HepG2 (cell line): ENCODE measurements around the gene CCDC57. TPM values are rescaled to one million over a fixed set of nuclear protein-coding genes. Genes with fewer than 3 reads are reported as not detected.

Source experiments
- BRF2 ChIP-seq: sonication (generic); formaldehyde crosslinking; IDR thresholded peaks from 2 replicates; pipeline ENCODE4 v1.8.1; 2022; ENCODE audit warnings: mild to moderate bottlenecking, missing genetic modification reagents
- CHCHD3 ChIP-seq: sonication (generic); formaldehyde crosslinking; IDR thresholded peaks from 2 replicates; pipeline ENCODE4 v1.8.0; 2022; ENCODE audit warnings: mild to moderate bottlenecking, missing genetic modification reagents, moderate library complexity
- FOSL2 ChIP-seq: sonication (generic); formaldehyde crosslinking; IDR thresholded peaks from 2 replicates; pipeline ENCODE4 v1.4.0; 2020; ENCODE audit warnings: missing genetic modification reagents
- GTF2F1 ChIP-seq: fragments of 150-350 bp; IDR thresholded peaks from 2 replicates; pipeline ENCODE4 v1.6.1; 2014; ENCODE audit warnings: low read length
- GZF1 ChIP-seq: sonication (generic); formaldehyde crosslinking; IDR thresholded peaks from 2 replicates; pipeline ENCODE4 v1.5.1; 2020; ENCODE audit warnings: mild to moderate bottlenecking, missing genetic modification reagents
- HDAC1 ChIP-seq: sonication (generic); formaldehyde crosslinking; IDR thresholded peaks from 2 replicates; pipeline ENCODE4 v1.5.1; 2020; ENCODE audit warnings: mild to moderate bottlenecking, missing genetic modification reagents
- HMG20A ChIP-seq: IDR thresholded peaks from 2 replicates; pipeline ENCODE4 v1.6.1; 2016; ENCODE audit warnings: borderline replicate concordance
- KLF16 ChIP-seq, 2 experiments: sonication (generic) in 1 of 2; formaldehyde crosslinking in 1 of 2; IDR thresholded peaks; 2 replicates each; pipeline versions ENCODE4 v1.6.1 to v1.8.0; 2016 to 2023; ENCODE audit warnings: missing genetic modification reagents in 2 of 2, missing compliant biosample characterization in 1 of 2
- RNF219 ChIP-seq: sonication (generic); formaldehyde crosslinking; IDR thresholded peaks from 2 replicates; pipeline ENCODE4 v1.5.0; 2020; ENCODE audit warnings: mild to moderate bottlenecking, missing genetic modification reagents
- ZC3H4 ChIP-seq: sonication (generic); formaldehyde crosslinking; IDR thresholded peaks from 2 replicates; pipeline ENCODE4 v1.4.0; 2020; ENCODE audit warnings: missing genetic modification reagents, borderline replicate concordance
- ZFAT ChIP-seq: sonication (generic); formaldehyde crosslinking; conservative IDR thresholded peaks from 2 replicates; pipeline ENCODE4 v1.8.1; 2023; ENCODE audit warnings: missing genetic modification reagents, inconsistent platforms
- ZFX ChIP-seq: sonication (generic); formaldehyde crosslinking; IDR thresholded peaks from 2 replicates; pipeline ENCODE4 v1.4.0; 2020; ENCODE audit warnings: mild to moderate bottlenecking, low read depth, missing genetic modification reagents, moderate library complexity
- ZGPAT ChIP-seq: IDR thresholded peaks from 2 replicates; pipeline ENCODE4 v1.6.1; 2016; ENCODE audit warnings: mild to moderate bottlenecking
- ZHX1 ChIP-seq: sonication (generic); formaldehyde crosslinking; IDR thresholded peaks from 2 replicates; pipeline ENCODE4 v1.8.1; 2022; ENCODE audit warnings: low read depth, mild to moderate bottlenecking, missing genetic modification reagents
- ZNF124 ChIP-seq: sonication (generic); formaldehyde crosslinking; IDR thresholded peaks from 2 replicates; pipeline ENCODE4 v1.4.0; 2020; ENCODE audit warnings: missing genetic modification reagents
- ZNF264 ChIP-seq: sonication (generic); formaldehyde crosslinking; IDR thresholded peaks from 2 replicates; pipeline ENCODE4 v1.4.0; 2020; ENCODE audit warnings: missing genetic modification reagents
- ZNF468 ChIP-seq: sonication (generic); formaldehyde crosslinking; IDR thresholded peaks from 2 replicates; pipeline ENCODE4 v1.8.0; 2022; ENCODE audit warnings: mild to moderate bottlenecking, moderate library complexity, missing genetic modification reagents
- ZNF674 ChIP-seq: sonication (generic); formaldehyde crosslinking; IDR thresholded peaks from 2 replicates; pipeline ENCODE4 v1.5.0; 2020; ENCODE audit warnings: low read depth, mild to moderate bottlenecking, missing genetic modification reagents
- ZNF724P ChIP-seq: sonication (generic); formaldehyde crosslinking; IDR thresholded peaks from 2 replicates; pipeline ENCODE4 v1.8.0; 2022; ENCODE audit warnings: missing genetic modification reagents, borderline replicate concordance
- ZSCAN9 ChIP-seq: IDR thresholded peaks from 2 replicates; pipeline ENCODE4 v1.6.1; 2016; ENCODE audit warnings: borderline replicate concordance
- polyA plus RNA-seq, 8 experiments: library from polyadenylated mRNA; depleted of rRNA in 3 of 8; stranded (reverse) in 7 of 8; unstranded in 1 of 8; fragments of >200 nt; fragmentation: Illumina TruSeq in 4 of 8; extraction: Trizol in 4 of 8; gene quantifications; 2 replicates each; pipeline versions ENCODE4 v1.2.1 to v1.2.3, GENCODE V29; 2011 to 2016; ENCODE audit warnings: low read depth in 4 of 8, missing spikeins in 1 of 8, mixed read lengths in 1 of 8; ENCODE audit not compliant: insufficient read depth in 1 of 8
- total RNA-seq, 5 experiments: library from RNA; depleted of rRNA; stranded (reverse); fragments of >200 nt; fragmentation: Illumina TruSeq; extraction: Trizol; gene quantifications; 2 replicates each; pipeline ENCODE4 v1.2.3, GENCODE V29; 2016; ENCODE audit warnings: low read depth in 1 of 5

CCDC57 gene
- total and polyA plus RNA-seq, 2 of the 13 experiments (the other 11 are each of a cell fraction or from before 2014, with no cell fraction given), result 59.3 to 59.9 TPM

GRCh38 chr17:82153745-82154375 is 58.8 kb downstream of the CCDC57 start (continued):
- TF ChIP-seq ZGPAT (CRISPR knock-in tag) (peak; percentile 51; the same call in 1 of the 2 replicates), RNF219 (CRISPR knock-in tag) (no peak), KLF16 (CRISPR knock-in tag; IDR thresholded peaks at IDR 0.05) (peak in 1 of 2 experiments; percentile 67; a peak in 1 of 4 replicates), ZNF264 (CRISPR knock-in tag) (no peak), HDAC1 (CRISPR knock-in tag) (peak; percentile 52), BRF2 (no peak), HMG20A (CRISPR knock-in tag) (no peak), ZFX (peak; percentile 79), ZNF724P (CRISPR knock-in tag) (no peak), ZNF468 (CRISPR knock-in tag) (no peak), ZFAT (no peak), GTF2F1 (no peak), CHCHD3 (CRISPR knock-in tag) (no peak), ZSCAN9 (no peak), ZC3H4 (CRISPR knock-in tag) (no peak; the same call in 1 of the 2 replicates), FOSL2 (CRISPR knock-in tag) (0 out of 2 replicates have a peak, but pooled peaks have one; percentile 28), ZNF674 (CRISPR knock-in tag) (no peak), ZHX1 (no peak), GZF1 (CRISPR knock-in tag) (no peak), ZNF124 (peak; percentile 91; the same call in 1 of the 2 replicates)
